ENCODE measurements around the gene CD44. TPM values are rescaled to one million over a fixed set of nuclear protein-coding genes. Genes with fewer than 3 reads are reported as not detected.
A peak's percentile ranks its signal among the peaks of the same experiment; 100 is the strongest.

The CD44 gene
- total RNA-seq, 1 donor from 2014 or later, result 0.65 TPM

DNA sequence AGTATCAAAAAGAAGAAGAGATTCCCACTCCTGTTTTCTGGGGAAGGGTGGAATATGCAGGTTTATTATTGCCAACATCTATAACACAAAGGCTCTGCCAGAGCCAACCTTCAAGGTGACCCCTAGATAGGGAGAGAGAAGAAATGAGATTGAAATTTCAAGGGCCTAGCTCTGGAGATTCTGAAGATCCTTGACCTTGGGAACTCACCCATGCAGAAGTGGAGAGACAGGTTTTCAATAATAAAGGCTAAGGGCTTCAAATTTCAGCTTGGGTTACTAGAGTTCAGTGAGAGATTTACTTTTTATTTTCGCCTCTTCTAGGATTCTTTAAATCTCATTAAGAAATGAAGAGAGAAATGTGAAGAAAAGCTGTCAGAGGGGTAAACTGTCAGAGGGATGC is 98.4 kb downstream of the CD44 start:
- Mint-ChIP-seq H3K4me1 (peaks cover 7% of the 10 kb centered on the region), H3K9me3 (peaks cover 5% of the 10 kb centered on the region), H3K27me3 (ENCODE audit: low read depth) (peaks cover 2% of the 10 kb centered on the region), H3K27ac (ENCODE audit: unreplicated experiment) (no peak overlapping the region), H3K36me3 (ENCODE audit: low read depth) (peaks cover 3% of the 10 kb centered on the region), H3K4me3 (no peak overlapping the region)
- no peak for DNase-seq (ENCODE audit: low read depth, low spot score)
- TF ChIP-seq, protein P1, sequence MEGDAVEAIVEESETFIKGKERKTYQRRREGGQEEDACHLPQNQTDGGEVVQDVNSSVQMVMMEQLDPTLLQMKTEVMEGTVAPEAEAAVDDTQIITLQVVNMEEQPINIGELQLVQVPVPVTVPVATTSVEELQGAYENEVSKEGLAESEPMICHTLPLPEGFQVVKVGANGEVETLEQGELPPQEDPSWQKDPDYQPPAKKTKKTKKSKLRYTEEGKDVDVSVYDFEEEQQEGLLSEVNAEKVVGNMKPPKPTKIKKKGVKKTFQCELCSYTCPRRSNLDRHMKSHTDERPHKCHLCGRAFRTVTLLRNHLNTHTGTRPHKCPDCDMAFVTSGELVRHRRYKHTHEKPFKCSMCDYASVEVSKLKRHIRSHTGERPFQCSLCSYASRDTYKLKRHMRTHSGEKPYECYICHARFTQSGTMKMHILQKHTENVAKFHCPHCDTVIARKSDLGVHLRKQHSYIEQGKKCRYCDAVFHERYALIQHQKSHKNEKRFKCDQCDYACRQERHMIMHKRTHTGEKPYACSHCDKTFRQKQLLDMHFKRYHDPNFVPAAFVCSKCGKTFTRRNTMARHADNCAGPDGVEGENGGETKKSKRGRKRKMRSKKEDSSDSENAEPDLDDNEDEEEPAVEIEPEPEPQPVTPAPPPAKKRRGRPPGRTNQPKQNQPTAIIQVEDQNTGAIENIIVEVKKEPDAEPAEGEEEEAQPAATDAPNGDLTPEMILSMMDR (conservative IDR thresholded peaks at IDR 0.05), result no peak

DNA sequence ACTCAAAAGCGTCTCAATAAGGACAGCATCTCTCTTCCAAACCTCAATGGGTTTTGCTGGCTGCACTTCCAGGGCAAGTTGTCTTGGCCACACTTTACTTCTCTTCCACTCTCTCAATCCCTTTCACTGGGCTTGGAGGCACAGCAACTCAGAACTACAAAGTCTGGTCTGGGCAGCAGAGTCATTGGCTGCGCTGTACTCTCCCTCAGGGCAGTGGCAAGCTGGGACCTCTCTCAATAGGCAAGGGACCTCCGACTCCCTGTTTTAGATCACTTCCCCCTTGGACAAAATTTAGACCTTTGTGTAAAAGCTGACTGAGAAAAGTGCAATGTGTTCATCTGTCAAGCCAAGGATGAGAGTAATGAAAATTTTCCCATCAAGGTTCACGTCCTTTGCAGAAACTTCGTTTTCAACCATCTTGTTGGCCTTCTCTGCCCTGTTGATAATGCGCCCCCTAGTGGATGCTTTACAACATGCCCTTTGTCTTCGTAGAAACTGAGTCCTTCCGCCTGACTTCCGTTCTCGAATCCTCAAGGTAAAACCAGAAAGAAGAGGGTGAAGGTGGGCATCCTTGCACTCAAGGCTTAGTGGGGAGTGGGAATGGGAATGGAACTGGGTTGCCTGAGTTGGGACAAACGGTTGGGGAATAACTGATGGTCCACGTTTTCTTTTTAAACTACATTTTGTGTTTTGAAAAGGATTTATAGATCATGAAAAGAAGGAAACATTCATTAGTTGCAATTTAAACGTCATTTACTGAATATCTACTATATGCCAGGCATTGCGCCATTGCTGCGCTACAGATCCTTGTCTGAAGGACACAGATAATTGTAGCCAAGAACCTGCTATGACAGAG is 99.1 kb downstream of the CD44 start:
- peaks cover 2% of the 10 kb centered on the region for H3K27me3 Mint-ChIP-seq (ENCODE audit: low read depth)
- peaks cover 7% of the 10 kb centered on the region for H3K9me3 Mint-ChIP-seq
- no peak overlapping the region for H3K27ac Mint-ChIP-seq (ENCODE audit: unreplicated experiment)
- TF ChIP-seq, protein P1 (conservative IDR thresholded peaks at IDR 0.05), result peak; percentile 75
- peaks cover 7% of the 10 kb centered on the region for H3K4me1 Mint-ChIP-seq
- no peak overlapping the region for H3K4me3 Mint-ChIP-seq
- DNase-seq (ENCODE audit: low read depth, low spot score), result peak; percentile 48
- H3K36me3 Mint-ChIP-seq (ENCODE audit: low read depth), result peaks cover 3% of the 10 kb centered on the region

DNA sequence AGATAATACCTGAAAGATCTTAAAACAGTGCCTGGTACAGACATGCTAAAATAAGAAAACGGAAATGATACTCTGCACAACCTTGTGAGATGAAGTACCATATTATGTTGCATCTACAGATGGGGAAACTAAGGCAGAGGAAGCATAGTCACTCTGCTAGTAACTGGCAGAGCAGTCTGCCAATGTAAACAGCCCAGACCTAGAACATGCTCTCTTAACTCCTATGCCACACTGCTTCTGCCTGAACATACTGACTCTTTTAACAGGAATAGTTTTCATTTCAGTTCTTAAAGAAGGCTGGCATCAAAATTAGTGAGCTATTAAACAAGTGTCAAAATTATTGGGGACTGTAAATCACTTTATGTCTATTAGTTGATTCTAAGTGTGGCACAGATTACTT is 99.9 kb downstream of the CD44 start:
- H3K9me3 Mint-ChIP-seq, result peaks cover 7% of the 10 kb centered on the region
- peaks cover 3% of the 10 kb centered on the region for H3K36me3 Mint-ChIP-seq (ENCODE audit: low read depth)
- H3K27me3 Mint-ChIP-seq (ENCODE audit: low read depth), result peaks cover 2% of the 10 kb centered on the region
- no peak overlapping the region for H3K27ac Mint-ChIP-seq (ENCODE audit: unreplicated experiment)
- TF ChIP-seq, protein P1 (conservative IDR thresholded peaks at IDR 0.05), result no peak
- no peak for DNase-seq (ENCODE audit: low read depth, low spot score)
- H3K4me3 Mint-ChIP-seq, result no peak overlapping the region
- peaks cover 7% of the 10 kb centered on the region for H3K4me1 Mint-ChIP-seq

DNA sequence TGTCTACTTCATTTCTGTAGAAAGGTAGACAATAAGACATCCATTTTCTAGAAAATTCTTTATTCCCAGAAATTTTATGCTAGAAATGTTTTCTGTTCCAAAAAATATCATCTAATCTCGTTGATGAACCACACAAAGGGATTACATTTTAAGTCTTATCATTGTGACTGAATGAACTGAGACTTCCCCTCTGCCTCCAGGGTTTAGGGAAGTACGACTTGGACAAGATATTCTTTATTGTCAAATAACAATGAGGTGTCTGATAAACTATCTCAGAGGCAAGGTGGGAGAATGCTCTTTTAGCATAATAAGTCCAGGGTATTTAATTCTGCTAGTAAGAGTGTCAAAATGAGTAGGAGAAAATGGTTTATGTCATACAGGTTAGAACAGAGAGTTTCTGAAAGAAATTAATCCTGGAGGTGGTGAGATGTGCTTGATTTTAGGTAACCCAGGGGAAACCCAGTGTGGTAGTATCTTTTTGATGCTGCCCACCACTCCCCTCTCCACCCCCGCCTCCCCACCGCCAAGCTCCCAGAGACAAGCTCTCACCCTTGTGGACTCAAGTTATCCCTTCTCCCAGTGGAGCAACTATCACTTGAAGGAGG is 100.6 kb downstream of the CD44 start:
- Mint-ChIP-seq H3K4me3 (no peak overlapping the region), H3K27me3 (ENCODE audit: low read depth) (peaks cover 2% of the 10 kb centered on the region), H3K4me1 (peaks cover 7% of the 10 kb centered on the region), H3K9me3 (peaks cover 11% of the 10 kb centered on the region), H3K36me3 (ENCODE audit: low read depth) (peaks cover 3% of the 10 kb centered on the region), H3K27ac (ENCODE audit: unreplicated experiment) (no peak overlapping the region)
- no peak for DNase-seq (ENCODE audit: low read depth, low spot score)
- TF ChIP-seq, protein P1 (conservative IDR thresholded peaks at IDR 0.05), result no peak

DNA sequence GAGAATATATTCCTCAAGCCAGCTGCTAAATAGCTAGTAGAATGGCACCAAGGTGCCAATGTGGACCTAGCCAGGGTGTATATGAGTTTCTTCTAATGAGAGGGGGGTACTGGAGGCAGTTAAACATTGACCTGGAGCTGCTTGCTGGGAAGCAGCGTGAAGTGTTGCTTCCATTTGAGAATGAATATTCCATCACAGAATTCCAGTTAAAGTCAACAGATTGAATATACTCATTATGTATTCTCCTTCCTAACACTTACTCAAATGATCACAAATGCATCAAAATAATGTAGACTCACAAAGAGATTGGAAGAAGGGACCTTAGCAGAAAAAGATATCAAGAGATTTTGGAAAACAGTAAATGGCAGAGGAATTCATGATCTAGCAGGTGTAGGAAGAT is 102.1 kb downstream of the CD44 start:
- H3K27me3 Mint-ChIP-seq (ENCODE audit: low read depth), result peaks cover 2% of the 10 kb centered on the region
- DNase-seq (ENCODE audit: low read depth, low spot score), result no peak
- no peak overlapping the region for H3K4me3 Mint-ChIP-seq
- peaks cover 7% of the 10 kb centered on the region for H3K4me1 Mint-ChIP-seq
- H3K36me3 Mint-ChIP-seq (ENCODE audit: low read depth), result no peaks in the 10 kb centered on the region
- no peak overlapping the region for H3K27ac Mint-ChIP-seq (ENCODE audit: unreplicated experiment)
- TF ChIP-seq, protein P1 (conservative IDR thresholded peaks at IDR 0.05), result no peak
- H3K9me3 Mint-ChIP-seq, result peaks cover 8% of the 10 kb centered on the region
